GM19397 (cell line): Measurements from ENCODE around the gene SERGEF.

Source experiments
- ATAC-seq: cut with Tn5 transposase; IDR thresholded peaks from one replicate; pipeline ENCODE4 v1.9.1; 2021; ENCODE audit warnings: mild to moderate bottlenecking, moderate library complexity; ENCODE audit not compliant: unreplicated experiment

The SERGEF gene

DNA sequence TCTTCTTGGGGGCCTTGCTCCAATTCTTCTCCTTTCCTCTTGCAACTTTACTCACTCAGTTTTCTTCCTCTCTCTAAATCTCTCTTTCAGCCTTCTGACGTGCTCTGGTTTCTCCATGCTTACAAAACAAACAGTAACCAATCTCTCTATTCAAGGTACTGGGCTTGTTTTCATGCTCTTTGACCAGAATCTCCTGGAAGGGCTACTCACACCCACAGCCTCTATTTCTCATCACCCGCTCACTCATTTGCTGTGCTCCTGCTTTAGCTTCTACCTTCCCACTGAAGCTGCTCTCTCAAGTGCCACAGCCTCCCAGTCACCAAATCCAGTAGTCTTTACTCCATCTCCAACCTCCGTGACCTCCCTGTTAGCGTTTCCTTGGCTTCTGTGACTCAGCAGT, 60.4 kb downstream of the SERGEF start:
- ATAC-seq, result no peak

DNA sequence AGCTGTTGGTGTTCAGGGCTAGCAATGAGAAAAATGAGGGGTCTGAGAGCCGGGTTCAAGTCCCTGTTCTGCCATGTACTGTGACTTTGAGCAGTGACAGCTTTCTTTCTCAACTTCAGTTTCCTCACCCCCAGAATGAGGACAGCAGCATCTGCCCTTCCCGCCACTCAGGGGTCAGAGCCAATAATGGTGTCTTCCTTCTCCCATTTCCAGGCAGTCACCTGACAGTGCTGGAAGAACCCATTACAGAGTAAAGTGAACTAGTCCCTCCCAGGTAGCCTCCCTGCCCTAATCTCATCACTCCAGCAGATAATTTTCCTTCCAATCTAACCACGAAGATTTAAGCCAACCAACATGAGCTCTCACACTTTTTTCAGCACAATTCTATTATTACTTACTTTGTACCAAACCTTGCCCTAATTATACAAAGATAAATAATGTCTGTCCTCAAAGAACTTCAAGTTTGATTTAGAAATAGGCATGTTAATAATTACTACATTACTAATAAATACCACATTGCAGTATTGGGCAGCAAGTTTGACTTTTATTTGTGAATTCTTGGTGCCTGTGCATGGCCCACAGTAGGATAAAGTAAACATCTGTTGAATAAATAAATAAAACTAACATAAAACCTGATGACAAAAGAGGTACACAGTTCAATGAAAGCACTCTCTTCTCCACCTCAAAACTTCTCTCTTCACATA, 61.0 kb downstream of the SERGEF start:
- no peak for ATAC-seq

DNA sequence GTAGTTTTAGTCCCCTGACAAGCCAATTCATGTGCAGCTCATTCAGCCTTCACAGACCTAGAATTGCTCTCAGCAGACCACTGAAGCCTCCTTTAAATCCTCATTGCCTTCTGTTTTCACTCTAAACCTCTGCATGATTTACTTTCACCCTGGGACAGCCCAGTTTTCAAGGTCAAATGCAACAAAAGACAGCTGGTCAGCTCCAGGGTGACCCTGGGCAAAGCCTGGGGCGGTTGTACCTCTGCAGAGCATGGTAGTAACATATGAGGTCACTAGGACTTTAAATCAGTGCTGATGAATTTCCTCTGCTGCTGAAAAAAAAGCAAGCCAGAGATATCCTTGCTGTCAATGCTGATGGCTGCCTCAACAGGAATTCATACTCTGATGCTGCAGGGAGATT, 62.2 kb downstream of the SERGEF start:
- no peak for ATAC-seq

- no peak for ATAC-seq
These were observed 64.6 kb downstream of the SERGEF start for GRCh38 chr11:17948296-17948695.

- no peak for ATAC-seq
These were observed 73.3 kb downstream of the SERGEF start for GRCh38 chr11:17939542-17939941.

GRCh38 chr11:17936790-17937189, 76.1 kb downstream of the SERGEF start:
- ATAC-seq, result no peak

- no peak for ATAC-seq
These were observed 78.7 kb downstream of the SERGEF start for GRCh38 chr11:17934194-17934593.

DNA sequence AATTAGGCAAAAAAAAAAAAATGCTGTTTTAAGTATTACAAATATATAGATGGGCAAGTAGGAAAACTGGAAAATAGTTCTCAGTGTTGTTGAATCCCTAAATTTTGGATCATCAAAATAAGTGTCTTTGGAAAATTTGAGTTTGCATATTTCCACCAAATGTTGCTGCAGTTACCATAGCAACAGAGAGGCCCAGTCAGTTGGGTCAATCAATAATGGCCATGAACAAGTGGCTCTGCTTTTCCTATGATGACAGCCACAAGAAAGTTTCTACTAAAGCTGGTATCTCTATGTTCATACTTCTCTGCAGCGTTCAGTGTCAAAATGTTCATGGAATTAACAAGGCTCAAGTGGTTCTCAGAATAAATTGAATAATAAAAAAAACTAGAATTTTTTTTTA, 79.1 kb downstream of the SERGEF start:
- no peak for ATAC-seq

- ATAC-seq, result no peak
These were observed 80.4 kb downstream of the SERGEF start for GRCh38 chr11:17932472-17932871.

GRCh38 chr11:17931595-17931994, 81.3 kb downstream of the SERGEF start:
- ATAC-seq, result no peak

DNA sequence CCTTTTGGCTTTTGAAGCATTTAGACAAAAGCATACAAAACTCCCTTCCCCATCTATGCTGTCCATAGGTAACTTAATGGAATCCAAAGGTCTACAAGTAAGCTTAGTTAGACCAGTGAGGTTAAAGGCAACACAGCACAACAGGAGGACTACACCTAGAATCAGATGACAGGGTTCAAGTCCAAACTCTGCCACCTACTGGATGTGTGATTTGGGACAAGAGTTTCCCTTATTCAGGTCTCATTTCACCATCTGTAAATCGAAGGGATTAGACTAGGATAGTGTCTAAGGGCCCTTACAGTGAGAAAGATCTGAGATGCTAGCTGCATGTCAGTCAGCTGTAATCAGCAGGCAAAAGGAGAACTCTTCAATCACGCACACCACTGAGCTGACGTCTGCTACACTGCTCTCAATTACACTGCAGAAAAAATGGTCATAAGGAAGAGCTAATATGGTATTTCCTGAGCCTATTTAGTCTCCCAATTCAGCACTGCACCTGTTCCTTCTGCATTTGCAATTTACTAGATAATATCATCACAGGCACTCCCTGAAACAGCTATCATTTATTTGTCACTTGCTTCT, 82.2 kb downstream of the SERGEF start:
- ATAC-seq, result no peak

DNA sequence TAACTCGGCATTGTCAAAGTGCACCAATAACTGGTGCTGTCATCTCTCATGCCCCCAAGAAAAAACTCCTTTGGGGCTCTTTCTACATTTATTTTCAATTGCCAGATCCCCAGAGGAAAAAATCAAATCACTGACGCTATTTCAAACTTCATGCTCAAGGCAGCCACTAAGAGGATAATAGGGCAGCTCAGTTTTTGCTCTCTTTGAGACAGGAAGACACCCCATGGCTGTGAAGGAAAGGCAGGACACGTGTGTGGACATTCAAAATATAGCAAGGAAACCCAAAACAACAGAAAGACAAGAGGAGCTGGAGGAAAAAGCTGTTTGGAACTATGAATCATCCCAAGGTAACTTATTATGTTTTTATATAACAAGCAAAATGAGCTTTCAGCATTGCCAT, 83.7 kb downstream of the SERGEF start:
- no peak for ATAC-seq

DNA sequence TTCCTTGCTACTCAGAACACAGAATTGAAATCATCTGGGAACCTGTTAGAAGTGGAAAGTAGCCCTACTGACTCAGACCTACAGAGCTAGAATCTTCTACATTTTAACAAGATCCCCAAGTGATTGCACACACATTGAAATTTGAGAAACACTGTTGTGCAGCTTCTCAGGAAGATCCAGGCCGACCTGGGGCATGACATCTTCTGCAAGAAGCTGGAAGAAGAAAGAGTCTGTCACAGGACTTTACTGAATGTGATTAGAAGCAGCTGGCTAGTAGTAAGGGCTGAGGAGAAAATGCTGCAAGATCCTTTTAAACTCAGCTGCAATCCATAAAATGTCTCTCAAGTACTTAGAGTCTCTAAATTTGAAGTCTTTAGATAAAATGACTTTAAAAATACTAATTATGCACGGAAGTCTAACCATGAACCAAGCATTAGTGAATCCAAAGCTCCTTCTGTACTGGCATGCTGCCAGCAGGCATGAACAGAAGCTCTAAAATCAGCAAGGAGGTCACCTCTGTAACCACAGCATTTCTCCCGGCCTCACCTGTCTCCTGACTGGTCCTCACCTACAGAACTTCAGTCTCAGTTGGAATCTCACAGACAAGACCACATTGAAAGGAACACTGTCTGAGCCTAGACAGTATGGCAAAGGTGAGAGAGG, 85.0 kb downstream of the SERGEF start:
- no peak for ATAC-seq

DNA sequence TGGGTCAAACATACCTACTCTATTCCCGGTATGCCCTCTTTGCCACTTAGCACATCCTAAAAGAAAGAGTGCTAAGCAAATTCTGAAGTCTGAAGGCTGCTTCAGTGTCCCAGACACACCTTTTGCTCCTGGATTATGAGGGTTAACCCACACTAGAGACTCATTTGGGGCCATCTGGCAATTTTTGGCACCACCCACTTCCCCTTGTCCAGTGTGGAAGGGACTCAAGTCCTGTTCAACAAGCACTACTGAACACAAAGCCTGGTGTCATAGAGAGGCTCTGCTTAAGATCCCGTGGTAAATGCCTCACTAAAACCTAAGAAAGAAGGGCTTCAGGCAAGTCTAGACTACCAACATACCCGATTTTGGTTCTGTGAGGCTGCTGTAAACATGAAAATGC, 85.8 kb downstream of the SERGEF start:
- no peak for ATAC-seq

GRCh38 chr11:17924713-17925112, 88.1 kb downstream of the SERGEF start:
- no peak for ATAC-seq

DNA sequence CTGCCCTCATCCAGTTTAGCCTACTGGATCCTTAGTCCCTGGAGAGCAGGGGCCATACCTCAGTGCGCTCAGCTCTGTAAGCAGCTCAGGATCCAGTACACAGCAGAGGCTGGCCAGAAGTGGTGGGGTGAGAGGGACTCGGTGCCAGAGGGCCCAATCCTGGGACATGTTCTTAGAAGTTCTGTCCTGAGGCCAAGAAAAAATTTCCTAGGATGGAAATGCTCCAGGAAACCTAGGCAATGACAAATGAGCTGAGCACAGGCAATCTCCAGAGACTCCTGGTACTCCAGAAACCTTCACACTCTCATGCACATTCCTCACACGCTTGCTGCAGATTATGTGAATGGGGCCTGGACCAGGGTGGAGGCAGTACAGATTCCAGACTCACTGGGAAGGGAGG, 89.6 kb downstream of the SERGEF start:
- ATAC-seq, result no peak

DNA sequence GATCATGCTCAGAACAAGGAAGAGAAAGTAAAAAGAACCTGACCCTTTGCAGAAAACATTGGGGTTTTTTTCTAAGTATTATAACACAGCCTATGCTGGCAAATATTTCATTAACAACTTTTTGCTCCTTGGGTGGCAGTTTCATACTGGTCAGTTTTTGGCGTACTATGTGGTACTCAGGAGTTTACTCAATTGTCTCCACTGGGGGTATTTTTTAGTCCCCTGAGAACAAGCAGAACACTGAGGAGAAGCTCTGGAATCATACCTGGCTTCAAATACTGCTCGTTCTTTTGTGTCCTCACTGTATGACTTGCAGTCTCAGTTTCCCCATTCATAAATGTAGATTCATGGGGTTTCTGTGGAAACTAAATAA, 90.4 kb downstream of the SERGEF start:
- ATAC-seq, result no peak

- ATAC-seq, result no peak
These were observed 91.0 kb downstream of the SERGEF start for GRCh38 chr11:17921659-17922415.

- ATAC-seq, result no peak
These were observed 94.7 kb downstream of the SERGEF start for GRCh38 chr11:17918049-17918605.

DNA sequence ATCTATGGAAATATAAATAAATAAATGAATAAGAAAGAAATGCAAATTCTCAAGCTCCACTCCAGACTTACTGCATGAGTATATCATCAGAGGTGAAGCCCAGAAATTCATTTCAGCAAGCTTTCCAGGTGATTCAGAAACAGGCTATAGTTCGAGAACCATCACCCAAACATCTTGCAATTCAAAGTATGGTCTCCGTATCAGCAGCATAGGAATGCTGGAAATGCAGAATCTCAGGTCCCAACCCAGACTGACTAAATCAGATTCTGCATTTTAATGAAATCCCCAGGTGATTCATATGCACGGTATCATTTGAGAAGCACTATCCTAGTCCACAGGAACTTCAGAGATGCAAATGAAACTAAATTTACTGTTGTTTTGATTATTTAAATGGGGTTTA, 95.3 kb downstream of the SERGEF start:
- ATAC-seq, result no peak

DNA sequence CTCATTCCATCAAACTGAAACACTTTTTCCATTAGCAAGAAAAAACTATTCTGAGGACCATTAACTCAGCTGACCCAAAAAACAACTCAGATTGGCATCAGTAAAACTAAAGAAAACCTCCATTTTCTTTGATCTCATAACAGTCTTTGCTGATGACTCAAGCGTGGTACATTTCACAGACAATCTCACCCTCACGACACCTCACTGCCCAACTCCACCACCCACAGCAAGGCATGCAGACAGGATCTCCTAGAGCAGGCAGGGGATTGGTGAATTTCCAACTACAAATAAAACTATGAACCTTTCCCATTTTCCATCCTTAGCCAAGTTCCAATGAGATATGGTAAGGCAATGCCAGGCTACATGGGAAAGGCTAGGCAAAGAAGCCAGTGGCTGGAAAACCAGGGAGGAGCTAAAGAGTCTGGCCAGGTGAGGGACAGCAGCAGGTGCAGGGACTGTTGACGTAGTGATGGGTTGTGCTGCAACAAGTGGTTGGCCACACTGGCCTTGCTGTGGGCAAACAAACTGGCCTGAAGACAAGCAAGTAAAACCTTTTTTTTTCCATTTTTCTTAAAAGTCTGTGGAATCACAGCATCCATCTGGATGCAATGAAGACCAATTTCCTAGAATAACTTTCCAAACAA, 97.2 kb downstream of the SERGEF start:
- ATAC-seq, result no peak
